SH-SY5Y (cell line): ENCODE measurements around the gene XAF1.

Source experiments
- GATA2 ChIP-seq: IDR thresholded peaks from 2 replicates; pipeline ENCODE4 v1.6.1; 2011; ENCODE audit warnings: mild to moderate bottlenecking, low read depth, low read length
- GATA3 ChIP-seq: IDR thresholded peaks from 2 replicates; pipeline ENCODE4 v1.6.1; 2011; ENCODE audit warnings: low read depth, mild to moderate bottlenecking, low read length, moderate library complexity

GRCh38 chr17:6757747-6758146 is 1.9 kb downstream of the XAF1 start:
- TF ChIP-seq GATA2 (no peak), GATA3 (no peak)
